Activated B cell treated with CpG ODN at 0.5 μM for 24 hours (primary cell): ENCODE data around the gene MTFP1. TPM values are rescaled to one million over a fixed set of nuclear protein-coding genes. Genes with fewer than 3 reads are reported as not detected.

Experiments used
- ATAC-seq: fragments of 200-7000 bp; cut with Tn5 transposase; one replicate; pipeline ENCODE4 v1.10.0; 2021; ENCODE audit warnings: low read depth, mild to moderate bottlenecking, moderate library complexity
- CTCF ChIA-PET: fragments of 350-600 bp; sonication (Branson Sonifier 250); formaldehyde crosslinking; loops from one replicate; lab custom pipeline; 2021; ENCODE audit warnings: antibody characterized with exemption; lab: Charles Lee
- POLR2A ChIA-PET: fragments of 350-600 bp; sonication (Branson Sonifier 250); formaldehyde crosslinking; loops from one replicate; lab custom pipeline; 2021; ENCODE audit warnings: antibody characterized with exemption; lab: Charles Lee
- DNase-seq: peaks from one replicate; pipeline ENCODE4 v3.0.0; 2022
- H3K27ac Mint-ChIP-seq: one replicate; pipeline ENCODE4 v1.8.0; 2020; ENCODE audit warnings: mixed read lengths
- H3K27me3 Mint-ChIP-seq: one replicate; pipeline ENCODE4 v1.8.0; 2021; ENCODE audit warnings: mixed read lengths
- H3K36me3 Mint-ChIP-seq: one replicate; pipeline ENCODE4 v1.8.0; 2021; ENCODE audit warnings: low read depth, mixed read lengths
- H3K4me1 Mint-ChIP-seq: one replicate; pipeline ENCODE4 v1.8.0; 2021; ENCODE audit warnings: mixed read lengths
- H3K4me3 Mint-ChIP-seq: one replicate; pipeline ENCODE4 v1.8.0; 2020; ENCODE audit warnings: mild to moderate bottlenecking, mixed read lengths
- H3K9me3 Mint-ChIP-seq: one replicate; pipeline ENCODE4 v1.8.0; 2020; ENCODE audit warnings: mixed read lengths
- CTCF ChIP-seq: fragments of 200-600 bp; IDR thresholded peaks from one replicate; pipeline ENCODE4 v1.8.0; 2022; ENCODE audit warnings: antibody characterized with exemption, mild to moderate bottlenecking
- intact Hi-C: fragments of 100-400 bp; cut with micrococcal nuclease; formaldehyde crosslinking; loops from one replicate; pipeline ENCODE4 v1.15.1; 2024
- total RNA-seq: library from RNA; stranded (reverse); gene quantifications from 2 replicates; pipeline ENCODE4 v1.2.3, GENCODE V29; 2022

MTFP1 gene
- total RNA-seq, 1 donor from 2014 or later = 33.9 TPM

- peaks cover 5% of the 10 kb centered on the region for H3K9me3 Mint-ChIP-seq
- POLR2A ChIA-PET = interaction anchor here (0.6 to 5.2 kb wide), 2 partner anchors 9 to 122 kb away, joined by 3 to 36 read pairs; partner anchors contain the start of gene MTFP1
- intact Hi-C loops = no loop called here
These were observed 8.2 kb downstream of the MTFP1 start for GRCh38 chr22:30433773-30434172.

DNA sequence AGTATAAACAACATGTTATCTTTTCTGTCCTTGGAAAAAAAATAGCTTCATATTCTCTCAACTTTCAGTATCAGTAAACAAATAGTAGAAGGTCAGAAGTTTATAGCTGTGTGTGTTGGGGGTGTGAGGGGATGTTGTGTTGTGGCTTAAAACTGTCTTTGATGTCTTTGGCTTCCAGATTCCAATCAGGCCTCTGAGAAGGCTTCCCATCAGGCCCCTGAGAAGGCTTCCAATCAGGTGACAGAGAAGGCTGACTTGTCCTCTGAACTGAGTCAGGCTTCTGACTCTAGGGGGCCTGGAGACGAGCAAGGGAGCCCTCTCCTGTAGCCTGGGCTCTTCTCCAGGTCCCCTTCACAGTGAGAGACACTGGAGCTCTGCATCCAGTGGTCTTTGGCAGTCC is 9.3 kb downstream of the MTFP1 start:
- Mint-ChIP-seq H3K36me3 (peaks cover 7% of the 10 kb centered on the region), H3K27ac (peak overlapping the region; percentile 79), H3K4me3 (no peak overlapping the region), H3K9me3 (peaks cover 5% of the 10 kb centered on the region), H3K27me3 (peaks cover 8% of the 10 kb centered on the region), H3K4me1 (peaks cover 14% of the 10 kb centered on the region)
- POLR2A ChIA-PET = interaction anchor here (0.6 to 5.2 kb wide), 3 partner anchors 10 to 541 kb away, joined by 3 to 36 read pairs (median 5); partner anchors contain the start of gene MTFP1
- no peak for ATAC-seq
- no peak for TF ChIP-seq CTCF
- intact Hi-C loops = loop anchor here (1.0 kb wide), 1 partner anchor 9 kb away; no protein-coding TSS in a partner anchor
- DNase-seq = no peak
- CTCF ChIA-PET = interaction anchor here (0.9 kb wide), 1 partner anchor 8 kb away, joined by 4 read pairs; no protein-coding TSS in a partner anchor

More at GRCh38 chr22:30433773-30434172, 8.2 kb downstream of the MTFP1 start:
- CTCF ChIA-PET = interaction anchor here (1.0 kb wide), 1 partner anchor 9 kb away, joined by 3 read pairs; no protein-coding TSS in a partner anchor
- ATAC-seq (no peak), DNase-seq (no peak)
- Mint-ChIP-seq H3K27ac (no peak overlapping the region), H3K4me3 (no peak overlapping the region), H3K4me1 (peaks cover 14% of the 10 kb centered on the region), H3K27me3 (peaks cover 6% of the 10 kb centered on the region), H3K36me3 (peaks cover 10% of the 10 kb centered on the region)
- no peak for TF ChIP-seq CTCF

- DNase-seq (no peak), ATAC-seq (peak; percentile 71)
- TF ChIP-seq CTCF = no peak
- POLR2A ChIA-PET = interaction anchor here (0.6 to 5.2 kb wide), 2 partner anchors 11 to 540 kb away, joined by 3 to 36 read pairs; partner anchors contain the start of gene MTFP1
- CTCF ChIA-PET = interaction anchor here (1.2 kb wide), 1 partner anchor 10 kb away, joined by 8 read pairs; the partner anchor contains the start of gene MTFP1
- intact Hi-C loops = loop anchor here (1.0 kb wide), 1 partner anchor 9 kb away; no protein-coding TSS in a partner anchor
- peaks cover 4% of the 10 kb centered on the region for H3K36me3 Mint-ChIP-seq
- H3K4me3 Mint-ChIP-seq = peak overlapping the region; percentile 64
- peaks cover 5% of the 10 kb centered on the region for H3K9me3 Mint-ChIP-seq
- peaks cover 15% of the 10 kb centered on the region for H3K27me3 Mint-ChIP-seq
- H3K27ac Mint-ChIP-seq = peak overlapping the region; percentile 79
- H3K4me1 Mint-ChIP-seq = peaks cover 14% of the 10 kb centered on the region
These were observed 10.1 kb downstream of the MTFP1 start for GRCh38 chr22:30435674-30436126.

DNA sequence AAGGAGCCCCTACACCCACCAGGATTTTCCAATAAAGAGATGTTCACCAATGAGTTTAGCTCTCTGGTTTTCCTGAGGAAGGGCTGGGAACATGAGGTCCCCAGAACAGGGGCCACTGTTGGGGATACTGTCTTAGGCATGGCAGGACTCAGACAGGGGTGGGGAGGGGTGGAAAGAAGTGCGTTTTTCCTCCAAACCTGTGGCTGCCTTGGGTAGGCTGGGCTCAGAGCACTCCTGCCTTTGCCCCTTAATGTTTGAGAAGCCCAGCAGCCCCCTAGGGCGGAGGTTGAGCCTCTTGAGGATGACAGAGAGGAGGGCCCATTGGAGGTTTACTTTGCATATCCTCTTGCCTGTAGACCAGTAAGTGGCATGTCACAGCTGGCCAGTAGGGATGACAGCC is 10.6 kb downstream of the MTFP1 start:
- no peak for ATAC-seq

More for the DNA sequence above, 10.6 kb downstream of the MTFP1 start:
- Mint-ChIP-seq H3K4me1 (peaks cover 14% of the 10 kb centered on the region), H3K9me3 (peaks cover 5% of the 10 kb centered on the region), H3K4me3 (peak overlapping the region; percentile 64), H3K36me3 (peaks cover 4% of the 10 kb centered on the region), H3K27ac (peak overlapping the region; percentile 79), H3K27me3 (peaks cover 18% of the 10 kb centered on the region)
- ChIA-PET CTCF (interaction anchor here (1.2 kb wide), 1 partner anchor 10 kb away, joined by 8 read pairs; the partner anchor contains the start of gene MTFP1), POLR2A (interaction anchor here (5.2 kb wide), 1 partner anchor 11 kb away, joined by 36 read pairs; the partner anchor contains the start of gene MTFP1)
- no peak for TF ChIP-seq CTCF
- intact Hi-C loops = no loop called here
- DNase-seq = no peak
